GM18507 (cell line): ENCODE measurements around the gene TRIM64.
"Not testable (repeated sequence)": the region's sequence is repeated elsewhere in the genome, so short reads cannot be mapped to it uniquely, and the experiment has no call there.

Experiments
- DNase-seq: peaks from one replicate; pipeline ENCODE4 v3.0.0; 2011; ENCODE audit warnings: low read depth; ENCODE audit not compliant: insufficient read length; ENCODE audit errors: extremely low spot score
- FAIRE-seq: peaks from 2 replicates; lab custom pipeline; 2011; peaks lifted over from hg19 to GRCh38; lab: Jason Lieb, UNC

TRIM64 gene

GRCh38 chr11:89965737-89966136, at the start of gene TRIM64:
Gene TRIM64 (plus strand): TSS chr11:89966037. CDS start chr11:89968504, 2,467 bp downstream.
- DNase-seq, FAIRE-seq: not testable (repeated sequence)

GRCh38 chr11:89922195-89922660, 43.6 kb upstream of the TRIM64 start, which contains the start of gene TRIM49D1:
Gene TRIM49D1 (minus strand): TSS chr11:89922245. CDS start chr11:89917710, 4,535 bp downstream.
- DNase-seq: no peak
- no peak for FAIRE-seq

- FAIRE-seq: not testable (repeated sequence)
These were observed 42.1 kb upstream of the TRIM64 start, which contains the start of gene TRIM49D2 for GRCh38 chr11:89923764-89924163. Gene TRIM49D2 (plus strand): TSS chr11:89924064. CDS start chr11:89926762, 2,698 bp downstream.

GRCh38 chr11:89960833-89961232, 5.0 kb upstream of the TRIM64 start:
- not testable (repeated sequence) for DNase-seq, FAIRE-seq

More at GRCh38 chr11:89923764-89924163, 42.1 kb upstream of the TRIM64 start, which contains the start of gene TRIM49D2:
- DNase-seq: not testable (repeated sequence)
